Adipocyte (in vitro differentiated cells): ENCODE measurements around the gene TGM1.

Experiments
- DNase-seq: peaks from one replicate; pipeline ENCODE4 v3.0.0-alpha.2; 2015; ENCODE audit warnings: low read depth
- H3K27me3 ChIP-seq: replicated peaks from 2 replicates; pipeline ENCODE4 v1.7.0; 2013; ENCODE audit warnings: mild to moderate bottlenecking, low read length, moderate library complexity; ENCODE audit not compliant: control insufficient read depth, insufficient read depth
- H3K36me3 ChIP-seq: 2 replicates; pipeline ENCODE4 v1.7.0; 2013; ENCODE audit warnings: low read length, mild to moderate bottlenecking, moderate library complexity; ENCODE audit not compliant: control insufficient read depth, insufficient read depth, severe bottlenecking
- H3K4me1 ChIP-seq: 2 replicates; pipeline ENCODE4 v1.7.0; 2013; ENCODE audit warnings: mild to moderate bottlenecking, low read length, moderate library complexity; ENCODE audit not compliant: control insufficient read depth, insufficient read depth
- H3K4me3 ChIP-seq: 2 replicates; pipeline ENCODE4 v1.7.0; 2013; ENCODE audit warnings: mild to moderate bottlenecking, low read length, moderate library complexity
- H3K9ac ChIP-seq: 2 replicates; pipeline ENCODE4 v1.7.0; 2013; ENCODE audit warnings: mild to moderate bottlenecking, low read length, moderate library complexity
- H3K9me3 ChIP-seq: 2 replicates; pipeline ENCODE4 v1.7.0; 2013; ENCODE audit warnings: mild to moderate bottlenecking, low read length, moderate library complexity; ENCODE audit not compliant: control insufficient read depth

Gene TGM1

GRCh38 chr14:24289649-24290280 lies 26.8 kb upstream of the TGM1 start:
- H3K4me1 ChIP-seq = no peaks in the 10 kb centered on the region
- no peaks in the 10 kb centered on the region for H3K27me3 ChIP-seq
- H3K36me3 ChIP-seq = peaks cover 41% of the 10 kb centered on the region
- no peaks in the 10 kb centered on the region for H3K9me3 ChIP-seq
- no peak overlapping the region for H3K9ac ChIP-seq
- no peak for DNase-seq
- H3K4me3 ChIP-seq = no peak overlapping the region

- Histone ChIP-seq H3K4me1 (no peaks in the 10 kb centered on the region), H3K9ac (no peak overlapping the region), H3K4me3 (no peak overlapping the region), H3K27me3 (no peaks in the 10 kb centered on the region), H3K36me3 (peaks cover 27% of the 10 kb centered on the region), H3K9me3 (no peaks in the 10 kb centered on the region)
- no peak for DNase-seq
These were observed 24.0 kb upstream of the TGM1 start for GRCh38 chr14:24286996-24287395.

GRCh38 chr14:24285351-24285750 lies 22.4 kb upstream of the TGM1 start:
- H3K27me3 ChIP-seq = no peaks in the 10 kb centered on the region
- H3K4me3 ChIP-seq = no peak overlapping the region
- H3K36me3 ChIP-seq = peaks cover 12% of the 10 kb centered on the region
- H3K4me1 ChIP-seq = peaks cover 12% of the 10 kb centered on the region
- H3K9ac ChIP-seq = no peak overlapping the region
- no peaks in the 10 kb centered on the region for H3K9me3 ChIP-seq
- peak; percentile 22 for DNase-seq

- peaks cover 17% of the 10 kb centered on the region for H3K4me1 ChIP-seq
- H3K9ac ChIP-seq = no peak overlapping the region
- no peak overlapping the region for H3K4me3 ChIP-seq
- peaks cover 4% of the 10 kb centered on the region for H3K36me3 ChIP-seq
- no peaks in the 10 kb centered on the region for H3K9me3 ChIP-seq
- H3K27me3 ChIP-seq = no peaks in the 10 kb centered on the region
- no peak for DNase-seq
These were observed 21.6 kb upstream of the TGM1 start for GRCh38 chr14:24284501-24285035.

GRCh38 chr14:24283796-24284460 lies 21.0 kb upstream of the TGM1 start:
- H3K36me3 ChIP-seq = no peaks in the 10 kb centered on the region
- no peaks in the 10 kb centered on the region for H3K9me3 ChIP-seq
- peaks cover 23% of the 10 kb centered on the region for H3K4me1 ChIP-seq
- H3K27me3 ChIP-seq = no peaks in the 10 kb centered on the region
- no peak overlapping the region for H3K4me3 ChIP-seq
- no peak overlapping the region for H3K9ac ChIP-seq
- DNase-seq = no peak

- H3K27me3 ChIP-seq = no peaks in the 10 kb centered on the region
- H3K36me3 ChIP-seq = no peaks in the 10 kb centered on the region
- no peak overlapping the region for H3K9ac ChIP-seq
- H3K4me3 ChIP-seq = no peak overlapping the region
- no peak for DNase-seq
- peaks cover 29% of the 10 kb centered on the region for H3K4me1 ChIP-seq
- no peaks in the 10 kb centered on the region for H3K9me3 ChIP-seq
These were observed 19.8 kb upstream of the TGM1 start for GRCh38 chr14:24282736-24283135.

- no peak overlapping the region for H3K4me3 ChIP-seq
- peaks cover 38% of the 10 kb centered on the region for H3K4me1 ChIP-seq
- no peak for DNase-seq
- H3K9ac ChIP-seq = no peak overlapping the region
- no peaks in the 10 kb centered on the region for H3K9me3 ChIP-seq
- no peaks in the 10 kb centered on the region for H3K36me3 ChIP-seq
- no peaks in the 10 kb centered on the region for H3K27me3 ChIP-seq
These were observed 18.7 kb upstream of the TGM1 start for GRCh38 chr14:24281636-24282035.

GRCh38 chr14:24280797-24281460 lies 18.0 kb upstream of the TGM1 start:
- DNase-seq = peak; percentile 42
- Histone ChIP-seq H3K27me3 (no peaks in the 10 kb centered on the region), H3K9me3 (no peaks in the 10 kb centered on the region), H3K36me3 (no peaks in the 10 kb centered on the region), H3K4me3 (peak overlapping the region; percentile 13), H3K9ac (peak overlapping the region; percentile 55), H3K4me1 (peaks cover 38% of the 10 kb centered on the region)

- H3K27me3 ChIP-seq = no peaks in the 10 kb centered on the region
- no peak for DNase-seq
- H3K9ac ChIP-seq = no peak overlapping the region
- H3K4me3 ChIP-seq = no peak overlapping the region
- H3K36me3 ChIP-seq = no peaks in the 10 kb centered on the region
- peaks cover 38% of the 10 kb centered on the region for H3K4me1 ChIP-seq
- H3K9me3 ChIP-seq = no peaks in the 10 kb centered on the region
These were observed 16.6 kb upstream of the TGM1 start for GRCh38 chr14:24279301-24280186.

GRCh38 chr14:24278424-24278823 lies 15.4 kb upstream of the TGM1 start:
- no peaks in the 10 kb centered on the region for H3K9me3 ChIP-seq
- peaks cover 48% of the 10 kb centered on the region for H3K4me1 ChIP-seq
- H3K9ac ChIP-seq = no peak overlapping the region
- no peaks in the 10 kb centered on the region for H3K36me3 ChIP-seq
- DNase-seq = no peak
- no peak overlapping the region for H3K4me3 ChIP-seq
- H3K27me3 ChIP-seq = no peaks in the 10 kb centered on the region
